ENCODE measurements around the gene KIAA0930.

DNA sequence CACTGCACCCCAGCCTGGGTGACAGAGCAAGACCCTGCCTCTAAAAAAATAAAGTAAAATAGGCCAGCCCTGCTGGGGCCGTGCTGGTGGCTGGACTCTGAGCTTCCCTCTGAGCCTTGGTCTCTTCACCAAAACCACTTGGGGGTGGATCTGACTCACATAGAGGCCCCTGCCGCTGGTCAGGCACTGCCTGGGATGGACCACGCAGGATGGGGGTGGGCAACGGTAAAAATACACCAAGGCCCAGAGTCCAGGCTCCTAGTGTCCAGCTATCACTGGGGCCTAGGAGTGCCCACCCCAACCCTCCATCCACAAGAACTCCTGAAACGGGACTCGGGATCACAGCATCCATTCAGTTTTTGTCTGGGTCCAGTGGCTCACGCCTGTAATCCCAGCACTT lies 31.8 kb upstream of the KIAA0930 start:
- TF ChIP-seq POLR2A (IDR thresholded peaks at IDR 0.05; ENCODE audit: low read length) (no peak), GATA1 (IDR thresholded peaks at IDR 0.05; ENCODE audit: low read depth, low read length) (no peak)

Measured in erythroblast (primary cell).